H1 (cell line): Measurements from ENCODE around the gene IARS2. TPM values are rescaled to one million over a fixed set of nuclear protein-coding genes. Genes with fewer than 3 reads are reported as not detected.

Experiments used
- CTCF ChIA-PET: fragments of 300-600 bp; sonication (Branson Sonifier 250); formaldehyde crosslinking; loops from one replicate; lab custom pipeline; 2021; ENCODE audit not compliant: partially characterized antibody; lab: Charles Lee
- POLR2A ChIA-PET: fragments of 300-600 bp; sonication (Branson Sonifier 250); formaldehyde crosslinking; loops from one replicate; lab custom pipeline; 2021; ENCODE audit warnings: inconsistent platforms; ENCODE audit not compliant: partially characterized antibody; lab: Charles Lee
- DNase-seq, 2 experiments: peaks; one replicate each; pipeline versions ENCODE4 v3.0.0 to v3.0.0-alpha.2; 2010 to 2022; ENCODE audit warnings: low spot score in 2 of 2, low read depth in 1 of 2, mixed read lengths in 1 of 2
- FAIRE-seq: peaks from 2 replicates; lab custom pipeline; 2011; peaks lifted over from hg19 to GRCh38; lab: Jason Lieb, UNC
- H2AFZ ChIP-seq: 2 replicates; pipeline ENCODE4 v1.8.1; 2012; ENCODE audit warnings: low read length, inconsistent platforms
- H2AK5ac ChIP-seq: 2 replicates; pipeline ENCODE4 v1.6.1; 2013; ENCODE audit warnings: low read depth, low read length
- H2BK120ac ChIP-seq: replicated peaks from 2 replicates; pipeline ENCODE3; 2013; ENCODE audit warnings: low read depth, low read length, inconsistent platforms
- H2BK12ac ChIP-seq: 2 replicates; pipeline ENCODE4 v1.6.1; 2013; ENCODE audit warnings: low read depth, low read length
- H2BK15ac ChIP-seq: 2 replicates; pipeline ENCODE4 v1.6.1; 2013; ENCODE audit warnings: low read length
- H2BK20ac ChIP-seq: 2 replicates; pipeline ENCODE4 v1.6.1; 2013; ENCODE audit warnings: low read length
- H2BK5ac ChIP-seq: 2 replicates; pipeline ENCODE4 v1.6.1; 2013; ENCODE audit warnings: low read depth, low read length
- H3K14ac ChIP-seq: 2 replicates; pipeline ENCODE4 v1.6.1; 2013; ENCODE audit warnings: inconsistent platforms; ENCODE audit not compliant: insufficient read length
- H3K18ac ChIP-seq: 2 replicates; pipeline ENCODE4 v1.6.1; 2013; ENCODE audit warnings: low read length; ENCODE audit errors: extremely low read depth
- H3K23ac ChIP-seq: 2 replicates; pipeline ENCODE4 v1.6.1; 2013; ENCODE audit warnings: inconsistent platforms; ENCODE audit not compliant: insufficient read length
- H3K23me2 ChIP-seq: 2 replicates; pipeline ENCODE4 v1.6.1; 2013; ENCODE audit warnings: low read depth, low read length
- H3K27ac ChIP-seq: 2 replicates; pipeline ENCODE4 v1.6.1; 2011; ENCODE audit warnings: low read depth, low read length, inconsistent platforms
- H3K27me3 ChIP-seq, 4 experiments: replicated peaks in 1 of 4; 1 replicate in 1 of 4; 2 replicates in 3 of 4; pipeline versions ENCODE4 v1.6.1 to v1.8.1; 2011 to 2013; ENCODE audit warnings: low read length in 3 of 4, mild to moderate bottlenecking in 3 of 4, inconsistent platforms in 2 of 4, mixed read lengths in 2 of 4, moderate library complexity in 1 of 4; ENCODE audit not compliant: control insufficient read depth in 3 of 4, insufficient read depth in 3 of 4; ENCODE audit errors: extremely low read depth in 1 of 4
- H3K36me3 ChIP-seq, 4 experiments: 2 replicates each; pipeline versions ENCODE4 v1.6.1 to v1.8.1; 2011 to 2013; ENCODE audit warnings: mild to moderate bottlenecking in 4 of 4, low read length in 3 of 4, moderate library complexity in 2 of 4, control low read depth in 1 of 4, inconsistent platforms in 1 of 4; ENCODE audit not compliant: insufficient read depth in 4 of 4, control insufficient read depth in 2 of 4
- H3K4ac ChIP-seq: replicated peaks from 2 replicates; pipeline ENCODE3; 2013; ENCODE audit warnings: low read length, low read depth, mixed read lengths, inconsistent platforms; ENCODE audit not compliant: insufficient read length
- H3K4me1 ChIP-seq, 4 experiments: replicated peaks in 1 of 4; 1 replicate in 1 of 4; 2 replicates in 3 of 4; pipeline versions ENCODE4 v1.6.1 to v1.8.1; 2011 to 2013; ENCODE audit warnings: low read length in 3 of 4, inconsistent platforms in 2 of 4, mixed read lengths in 1 of 4; ENCODE audit not compliant: insufficient read depth in 4 of 4, control insufficient read depth in 3 of 4
- H3K4me2 ChIP-seq, 2 experiments: 2 replicates each; pipeline versions ENCODE4 v1.6.1 to v1.8.1; 2011 to 2013; ENCODE audit warnings: low read depth in 2 of 2, low read length in 2 of 2, control low read depth in 1 of 2, inconsistent platforms in 1 of 2, mild to moderate bottlenecking in 1 of 2; ENCODE audit not compliant: insufficient read depth in 1 of 2
- H3K4me3 ChIP-seq, 4 experiments: fragments of 200-600, 300-600 bp in 1 of 4; sonication (generic), shearing (Covaris generic), sonication (Bioruptor Twin) in 1 of 4; 2 replicates each; pipeline versions ENCODE4 v1.5.1 to v1.8.1; 2011 to 2016; ENCODE audit warnings: low read length in 4 of 4, low read depth in 3 of 4, control low read depth in 2 of 4, inconsistent platforms in 2 of 4, mild to moderate bottlenecking in 2 of 4, mixed read lengths in 1 of 4, moderate library complexity in 1 of 4; ENCODE audit not compliant: insufficient read depth in 2 of 4; ENCODE audit errors: extremely low read depth in 1 of 4
- H3K56ac ChIP-seq: replicated peaks from 2 replicates; pipeline ENCODE3; 2013; ENCODE audit warnings: low read depth, mild to moderate bottlenecking, mixed read lengths, low read length, inconsistent platforms; ENCODE audit not compliant: insufficient read length
- H3K79me1 ChIP-seq: 2 replicates; pipeline ENCODE4 v1.6.1; 2013; ENCODE audit warnings: low read depth, low read length, control low read depth
- H3K79me2 ChIP-seq, 2 experiments: 2 replicates each; pipeline versions ENCODE4 v1.6.1 to v1.8.1; 2012 to 2013; ENCODE audit warnings: low read length in 2 of 2, mild to moderate bottlenecking in 2 of 2, inconsistent platforms in 1 of 2; ENCODE audit not compliant: insufficient read depth in 2 of 2, control insufficient read depth in 1 of 2
- H3K9ac ChIP-seq, 4 experiments: replicated peaks in 1 of 4; 1 replicate in 1 of 4; 2 replicates in 3 of 4; pipeline versions ENCODE4 v1.6.1 to v1.8.1; 2011 to 2013; ENCODE audit warnings: low read depth in 3 of 4, low read length in 3 of 4, control low read depth in 2 of 4, mild to moderate bottlenecking in 2 of 4, moderate library complexity in 2 of 4, inconsistent platforms in 1 of 4; ENCODE audit errors: extremely low read depth in 1 of 4
- H3K9me3 ChIP-seq, 2 experiments: 2 replicates each; pipeline versions ENCODE4 v1.6.1 to v1.8.1; 2012 to 2013; ENCODE audit warnings: mild to moderate bottlenecking in 2 of 2, moderate library complexity in 2 of 2, control low read depth in 1 of 2, inconsistent platforms in 1 of 2, low read depth in 1 of 2, low read length in 1 of 2, mixed read lengths in 1 of 2; ENCODE audit not compliant: insufficient read depth in 2 of 2
- H4K20me1 ChIP-seq, 2 experiments: replicated peaks in 1 of 2; 2 replicates each; pipeline versions ENCODE3 to v1.8.1; 2011 to 2013; ENCODE audit warnings: inconsistent platforms in 2 of 2, low read length in 2 of 2, mild to moderate bottlenecking in 1 of 2; ENCODE audit not compliant: insufficient read depth in 2 of 2, control insufficient read depth in 1 of 2
- H4K5ac ChIP-seq: 2 replicates; pipeline ENCODE4 v1.6.1; 2013; ENCODE audit warnings: low read length, low read depth, mixed read lengths, inconsistent platforms; ENCODE audit not compliant: insufficient read length
- H4K8ac ChIP-seq: 2 replicates; pipeline ENCODE4 v1.8.0; 2013; ENCODE audit warnings: mild to moderate bottlenecking, moderate library complexity, low read length, inconsistent platforms; ENCODE audit not compliant: insufficient read depth; ENCODE audit errors: extremely low read depth
- H4K91ac ChIP-seq: replicated peaks from 2 replicates; pipeline ENCODE3; 2013; ENCODE audit warnings: low read length, mixed read lengths, inconsistent platforms; ENCODE audit not compliant: insufficient read length
- CEBPB ChIP-seq: IDR thresholded peaks from 2 replicates; pipeline ENCODE4 v1.6.1; 2012; ENCODE audit warnings: low read depth, low read length
- GTF2F1 ChIP-seq: IDR thresholded peaks from 2 replicates; pipeline ENCODE4 v1.6.1; 2012; ENCODE audit warnings: low read depth, low read length, improper control_type of control experiment, borderline replicate concordance
- HDAC6 ChIP-seq: IDR thresholded peaks from one replicate; pipeline ENCODE4 v1.7.1; 2012; ENCODE audit warnings: low read depth, mild to moderate bottlenecking, inconsistent platforms, low read length, moderate library complexity
- JUN ChIP-seq: IDR thresholded peaks from 2 replicates; pipeline ENCODE4 v1.6.1; 2011; ENCODE audit warnings: low read depth, mild to moderate bottlenecking, improper control_type of control experiment, low read length
- NRF1 ChIP-seq: IDR thresholded peaks from 2 replicates; pipeline ENCODE4 v1.6.1; 2011; ENCODE audit warnings: mild to moderate bottlenecking, low read depth, low read length, improper control_type of control experiment
- POU5F1 ChIP-seq: IDR thresholded peaks from 2 replicates; pipeline ENCODE4 v1.6.1; 2011; ENCODE audit warnings: low read depth, mild to moderate bottlenecking, low read length, moderate library complexity
- TAF7 ChIP-seq: optimal IDR thresholded peaks from 2 replicates; pipeline ENCODE3; 2011; ENCODE audit warnings: low read depth, mild to moderate bottlenecking, inconsistent platforms, low read length, moderate library complexity, borderline replicate concordance
- TBP ChIP-seq: IDR thresholded peaks from 2 replicates; pipeline ENCODE4 v1.6.1; 2011; ENCODE audit warnings: low read depth, low read length, improper control_type of control experiment
- ZNF274 ChIP-seq: IDR thresholded peaks from 2 replicates; pipeline ENCODE4 v1.7.0; 2012; ENCODE audit warnings: low read length, borderline replicate concordance; ENCODE audit errors: extremely low read depth
- polyA plus RNA-seq, 7 experiments: library from polyadenylated mRNA; depleted of rRNA in 3 of 7; stranded (reverse) in 5 of 7; unstranded in 2 of 7; fragments of >200 nt in 5 of 7; fragments of 200-250 nt in 2 of 7; gene quantifications; 1 replicate in 5 of 7; 2 replicates in 1 of 7; 4 replicates in 1 of 7; pipeline versions ENCODE4 v1.2.1 to v1.2.3, GENCODE V29; 2011 to 2013; ENCODE audit warnings: missing spikeins in 2 of 7, mixed read lengths in 2 of 7
- total RNA-seq: library from RNA; stranded (reverse); fragmentation: NEBNext Ultra II Directional; extraction: Animal tissue kit (Norgen Biotek cat#: 25700); gene quantifications from 2 replicates; pipeline ENCODE4 v1.2.1, GENCODE V29; 2021
- TF ChIP-seq, protein P1 (sequence below): IDR thresholded peaks from 2 replicates; pipeline ENCODE4 v1.6.1; 2011; ENCODE audit warnings: low read length, improper control_type of control experiment
- TF ChIP-seq, protein P2 (sequence below): IDR thresholded peaks from 2 replicates; pipeline ENCODE4 v1.6.1; 2011; ENCODE audit warnings: low read depth, mild to moderate bottlenecking, low read length; ENCODE audit not compliant: insufficient read depth

Gene IARS2
- total and polyA plus RNA-seq, 2 of the 8 experiments (the other 6 are each of a cell fraction or from before 2014, with no cell fraction given), result 15.0 to 69.8 TPM

DNA sequence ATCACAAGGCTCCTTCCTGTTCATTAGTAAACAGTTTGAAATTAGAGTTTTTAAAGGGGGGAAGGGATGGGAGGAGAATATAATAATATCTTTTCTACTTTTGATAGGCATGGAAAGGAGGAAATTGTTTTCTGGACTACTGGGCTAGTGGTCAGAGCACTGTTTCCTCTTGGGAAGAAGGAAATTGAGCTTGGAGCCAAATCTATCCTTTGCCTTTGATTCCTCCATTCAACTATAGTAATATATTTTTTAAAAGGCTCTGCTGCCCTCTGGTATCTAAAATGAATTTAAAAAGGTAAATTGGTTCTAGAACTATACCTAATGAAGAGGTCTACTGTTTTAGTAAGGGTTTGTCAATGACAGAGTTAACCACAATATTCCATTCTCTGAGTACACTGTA lies 5.9 kb downstream of the IARS2 start:
- Histone ChIP-seq H2BK5ac (no peak overlapping the region), H3K36me3 (peaks cover 6 to 64% (median 20%) of the 10 kb centered on the region in 4 experiments)
- no peak for FAIRE-seq

More for the DNA sequence above, 5.9 kb downstream of the IARS2 start:
- H3K4me3 ChIP-seq, result no peak overlapping the region
- no peak overlapping the region for H2AFZ ChIP-seq
- no peaks in the 10 kb centered on the region for H3K23me2 ChIP-seq
- H2BK20ac ChIP-seq, result no peak overlapping the region
- H2BK12ac ChIP-seq, result no peak overlapping the region
- H3K79me1 ChIP-seq, result no peaks in the 10 kb centered on the region
- H3K18ac ChIP-seq, result no peak overlapping the region
- TF ChIP-seq ZNF274, result no peak
- TF ChIP-seq POU5F1, result no peak
- TF ChIP-seq HDAC6, result no peak
- TF ChIP-seq, protein P1, sequence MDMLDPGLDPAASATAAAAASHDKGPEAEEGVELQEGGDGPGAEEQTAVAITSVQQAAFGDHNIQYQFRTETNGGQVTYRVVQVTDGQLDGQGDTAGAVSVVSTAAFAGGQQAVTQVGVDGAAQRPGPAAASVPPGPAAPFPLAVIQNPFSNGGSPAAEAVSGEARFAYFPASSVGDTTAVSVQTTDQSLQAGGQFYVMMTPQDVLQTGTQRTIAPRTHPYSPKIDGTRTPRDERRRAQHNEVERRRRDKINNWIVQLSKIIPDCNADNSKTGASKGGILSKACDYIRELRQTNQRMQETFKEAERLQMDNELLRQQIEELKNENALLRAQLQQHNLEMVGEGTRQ, result no peak
- no peak for TF ChIP-seq NRF1
- TF ChIP-seq TBP, result no peak
- TF ChIP-seq GTF2F1, result no peak
- no peak for TF ChIP-seq JUN
- TF ChIP-seq, protein P2, sequence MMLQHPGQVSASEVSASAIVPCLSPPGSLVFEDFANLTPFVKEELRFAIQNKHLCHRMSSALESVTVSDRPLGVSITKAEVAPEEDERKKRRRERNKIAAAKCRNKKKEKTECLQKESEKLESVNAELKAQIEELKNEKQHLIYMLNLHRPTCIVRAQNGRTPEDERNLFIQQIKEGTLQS, result no peak
- no peak for TF ChIP-seq TAF7
- no peak for TF ChIP-seq CEBPB
- H3K4ac ChIP-seq, result no peak overlapping the region
- H3K9ac ChIP-seq, result no peak overlapping the region
- no peak overlapping the region for H3K56ac ChIP-seq
- H3K27ac ChIP-seq, result no peak overlapping the region
- peaks cover 0 to 12% of the 10 kb centered on the region in 2 experiments; a peak in 2 of 4 replicates for H3K79me2 ChIP-seq
- H4K5ac ChIP-seq, result no peak overlapping the region
- H4K91ac ChIP-seq, result no peak overlapping the region
- no peak for DNase-seq
- H3K4me2 ChIP-seq, result no peak overlapping the region
- CTCF ChIA-PET, result interaction anchor here (0.5 to 1.6 kb wide), 5 partner anchors 13 to 89 kb away, joined by 3 to 9 read pairs (median 4); no protein-coding TSS in a partner anchor
- no peaks in the 10 kb centered on the region for H3K9me3 ChIP-seq
- H3K27me3 ChIP-seq, result no peaks in the 10 kb centered on the region
- no peak overlapping the region for H2BK120ac ChIP-seq
- H4K20me1 ChIP-seq, result peaks cover 0 to 2% of the 10 kb centered on the region in 2 experiments
- no peak overlapping the region for H3K23ac ChIP-seq
- H3K4me1 ChIP-seq, result peaks cover 0 to 3% (median 0%) of the 10 kb centered on the region in 4 experiments; a peak in 1 of 7 replicates
- H4K8ac ChIP-seq, result no peak overlapping the region
- H2AK5ac ChIP-seq, result no peak overlapping the region
- POLR2A ChIA-PET, result no interaction called here
- no peak overlapping the region for H3K14ac ChIP-seq
- H2BK15ac ChIP-seq, result no peak overlapping the region
